Measurements from ENCODE around the gene ARID1B. TPM values are rescaled to one million over a fixed set of nuclear protein-coding genes. Genes with fewer than 3 reads are reported as not detected.
A peak's percentile ranks its signal among the peaks of the same experiment; 100 is the strongest.

Gene ARID1B
- polyA plus RNA-seq, 1 donor, result 48.5 TPM

- Histone ChIP-seq H3K27ac (ENCODE audit: low read length) (no peak overlapping the region), H3K9me3 (ENCODE audit: control insufficient read depth, low read depth, low read length) (no peaks in the 10 kb centered on the region), H3K4me1 (ENCODE audit: control insufficient read depth, insufficient read depth, low read length) (peaks cover 19% of the 10 kb centered on the region), H3K27me3 (ENCODE audit: control insufficient read depth, insufficient read depth, low read length) (no peaks in the 10 kb centered on the region), H3K4me3 (ENCODE audit: low read length) (no peak overlapping the region), H3K36me3 (ENCODE audit: control insufficient read depth, insufficient read depth, low read length) (peaks cover 5% of the 10 kb centered on the region)
- 100% methylated on average over 1 of the region's 1 CpG for WGBS (ENCODE audit: insufficient coverage, low lambda C conversion rate)
- no peak for DNase-seq
These were observed 327.6 kb downstream of the ARID1B start for GRCh38 chr6:157104803-157105202.

GRCh38 chr6:157106487-157106886, 329.3 kb downstream of the ARID1B start:
- Histone ChIP-seq H3K9me3 (ENCODE audit: control insufficient read depth, low read depth, low read length) (no peaks in the 10 kb centered on the region), H3K4me1 (ENCODE audit: control insufficient read depth, insufficient read depth, low read length) (peaks cover 33% of the 10 kb centered on the region), H3K36me3 (ENCODE audit: control insufficient read depth, insufficient read depth, low read length) (no peaks in the 10 kb centered on the region), H3K4me3 (ENCODE audit: low read length) (no peak overlapping the region), H3K27ac (ENCODE audit: low read length) (no peak overlapping the region), H3K27me3 (ENCODE audit: control insufficient read depth, insufficient read depth, low read length) (no peaks in the 10 kb centered on the region)
- no peak for DNase-seq
- 20% methylated on average over 1 of the region's 2 CpGs for WGBS (ENCODE audit: insufficient coverage, low lambda C conversion rate)

DNA sequence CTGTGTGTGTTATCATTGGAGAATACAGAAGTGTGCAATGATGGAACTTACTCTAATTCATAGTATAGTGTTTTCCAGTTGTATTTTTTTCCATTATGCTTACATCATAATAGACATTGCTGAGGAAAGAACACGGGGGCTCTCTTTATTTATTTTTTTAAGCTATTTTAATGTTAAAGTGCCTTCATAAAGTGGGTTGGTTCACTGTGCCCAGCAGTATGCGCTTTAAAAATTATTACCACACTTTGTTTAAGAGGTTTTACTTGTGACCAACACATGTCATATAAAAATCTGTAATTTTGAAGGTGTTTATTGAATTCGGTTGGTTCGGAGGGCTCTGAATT, 330.4 kb downstream of the ARID1B start:
- Histone ChIP-seq H3K36me3 (ENCODE audit: control insufficient read depth, insufficient read depth, low read length) (no peaks in the 10 kb centered on the region), H3K9me3 (ENCODE audit: control insufficient read depth, low read depth, low read length) (no peaks in the 10 kb centered on the region), H3K27ac (ENCODE audit: low read length) (peak overlapping the region; percentile 66), H3K27me3 (ENCODE audit: control insufficient read depth, insufficient read depth, low read length) (no peaks in the 10 kb centered on the region), H3K4me1 (ENCODE audit: control insufficient read depth, insufficient read depth, low read length) (peaks cover 36% of the 10 kb centered on the region), H3K4me3 (ENCODE audit: low read length) (no peak overlapping the region)
- WGBS (ENCODE audit: insufficient coverage, low lambda C conversion rate), result 100% methylated on average over 1 of the region's 4 CpGs
- DNase-seq, result no peak

DNA sequence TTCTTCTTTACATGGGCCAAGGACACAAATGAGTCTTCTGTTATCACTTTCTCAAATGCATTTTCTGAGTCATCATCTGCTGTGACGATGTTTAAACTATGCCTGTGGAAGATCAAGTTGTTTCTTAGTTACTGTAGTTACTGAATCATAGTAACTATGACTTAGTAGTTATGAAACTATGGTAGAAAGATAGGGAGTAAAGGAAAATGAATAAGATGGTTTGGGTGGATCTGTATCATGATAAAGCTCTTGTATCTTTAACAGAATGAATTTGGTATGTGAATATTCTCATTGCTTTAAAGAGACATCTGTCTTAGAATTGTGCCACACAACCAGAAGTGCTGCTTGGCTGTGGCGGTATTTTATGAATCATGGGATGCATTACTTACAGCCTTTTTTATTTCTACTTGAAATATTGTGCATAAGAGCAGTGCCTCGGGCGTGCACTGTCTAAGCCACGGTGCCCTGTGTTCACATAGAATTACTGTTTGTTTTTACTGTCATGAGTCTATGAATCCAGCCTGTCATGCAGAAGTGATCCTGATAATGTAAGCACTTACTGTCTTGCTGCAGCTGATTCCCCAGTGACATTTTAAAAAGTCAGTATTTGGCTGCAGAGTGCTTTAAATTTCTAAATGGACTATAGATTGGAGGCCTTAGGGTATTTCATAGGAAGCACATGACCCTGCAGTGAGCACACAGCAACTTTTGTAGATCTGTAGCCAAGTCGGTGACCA, 330.9 kb downstream of the ARID1B start:
- Histone ChIP-seq H3K27me3 (ENCODE audit: control insufficient read depth, insufficient read depth, low read length) (no peaks in the 10 kb centered on the region), H3K4me3 (ENCODE audit: low read length) (no peak overlapping the region), H3K4me1 (ENCODE audit: control insufficient read depth, insufficient read depth, low read length) (peaks cover 36% of the 10 kb centered on the region), H3K27ac (ENCODE audit: low read length) (peak overlapping the region; percentile 66), H3K36me3 (ENCODE audit: control insufficient read depth, insufficient read depth, low read length) (no peaks in the 10 kb centered on the region), H3K9me3 (ENCODE audit: control insufficient read depth, low read depth, low read length) (no peaks in the 10 kb centered on the region)
- no CpG with 5 or more reads among the region's 6 CpGs for WGBS (ENCODE audit: insufficient coverage, low lambda C conversion rate)
- DNase-seq, result peak; percentile 56 to 69

DNA sequence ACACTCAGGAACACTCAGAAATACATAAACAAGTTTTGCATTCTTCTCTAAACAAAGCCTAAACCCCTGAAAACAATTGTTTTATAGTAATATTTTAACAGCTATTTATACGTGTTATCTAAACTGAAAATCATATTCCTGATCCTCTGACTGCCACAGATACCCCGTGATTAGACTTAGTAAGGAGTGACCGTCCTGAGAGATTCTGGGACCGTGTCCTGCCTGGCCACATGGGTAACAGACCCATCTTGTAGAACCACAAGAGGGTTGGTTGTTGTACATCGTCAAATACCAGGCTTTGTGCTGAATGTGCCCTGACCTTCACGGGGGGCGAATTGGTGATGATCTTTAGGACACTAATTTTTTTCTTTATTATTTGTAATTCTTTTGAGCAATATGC, 331.7 kb downstream of the ARID1B start:
- Histone ChIP-seq H3K9me3 (ENCODE audit: control insufficient read depth, low read depth, low read length) (no peaks in the 10 kb centered on the region), H3K27me3 (ENCODE audit: control insufficient read depth, insufficient read depth, low read length) (no peaks in the 10 kb centered on the region), H3K4me3 (ENCODE audit: low read length) (no peak overlapping the region), H3K4me1 (ENCODE audit: control insufficient read depth, insufficient read depth, low read length) (peaks cover 36% of the 10 kb centered on the region), H3K36me3 (ENCODE audit: control insufficient read depth, insufficient read depth, low read length) (peaks cover 4% of the 10 kb centered on the region), H3K27ac (ENCODE audit: low read length) (peak overlapping the region; percentile 59)
- WGBS (ENCODE audit: insufficient coverage, low lambda C conversion rate), result no CpG with 5 or more reads among the region's 7 CpGs
- DNase-seq, result no peak

- Histone ChIP-seq H3K4me3 (ENCODE audit: low read length) (no peak overlapping the region), H3K27me3 (ENCODE audit: control insufficient read depth, insufficient read depth, low read length) (no peaks in the 10 kb centered on the region), H3K36me3 (ENCODE audit: control insufficient read depth, insufficient read depth, low read length) (peaks cover 8% of the 10 kb centered on the region), H3K9me3 (ENCODE audit: control insufficient read depth, low read depth, low read length) (no peaks in the 10 kb centered on the region), H3K27ac (ENCODE audit: low read length) (peak overlapping the region; percentile 71), H3K4me1 (ENCODE audit: control insufficient read depth, insufficient read depth, low read length) (peaks cover 36% of the 10 kb centered on the region)
- WGBS (ENCODE audit: insufficient coverage, low lambda C conversion rate), result 43% methylated on average over 1 of the region's 5 CpGs
- peak; percentile 90 to 93 for DNase-seq
These were observed 333.4 kb downstream of the ARID1B start for GRCh38 chr6:157110607-157111006.

GRCh38 chr6:157113389-157113788, 336.2 kb downstream of the ARID1B start:
- Histone ChIP-seq H3K9me3 (ENCODE audit: control insufficient read depth, low read depth, low read length) (no peaks in the 10 kb centered on the region), H3K4me3 (ENCODE audit: low read length) (no peak overlapping the region), H3K36me3 (ENCODE audit: control insufficient read depth, insufficient read depth, low read length) (peaks cover 8% of the 10 kb centered on the region), H3K27ac (ENCODE audit: low read length) (no peak overlapping the region), H3K27me3 (ENCODE audit: control insufficient read depth, insufficient read depth, low read length) (no peaks in the 10 kb centered on the region), H3K4me1 (ENCODE audit: control insufficient read depth, insufficient read depth, low read length) (peaks cover 30% of the 10 kb centered on the region)
- no peak for DNase-seq
- WGBS (ENCODE audit: insufficient coverage, low lambda C conversion rate), result no CpG with 5 or more reads among the region's 4 CpGs

DNA sequence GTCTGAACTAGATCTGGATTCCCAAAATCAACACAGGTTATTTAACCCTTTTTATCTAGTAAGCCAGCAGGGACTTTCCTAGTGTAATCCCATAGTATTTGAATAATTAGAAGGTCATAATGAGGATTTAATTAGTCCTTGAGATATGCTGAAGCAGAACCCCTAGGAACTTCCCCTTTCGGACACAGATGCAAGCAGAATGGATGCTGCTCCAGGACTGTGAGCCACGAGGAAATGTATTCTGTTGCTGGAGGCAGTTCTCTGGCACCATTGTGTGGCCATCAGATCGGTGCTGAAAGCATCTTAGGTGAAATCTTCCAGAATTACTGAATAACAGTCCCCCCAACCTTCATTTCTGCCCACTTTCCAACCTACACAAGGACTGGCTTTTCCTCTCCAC, 339.2 kb downstream of the ARID1B start:
- WGBS (ENCODE audit: insufficient coverage, low lambda C conversion rate), result no CpG with 5 or more reads among the region's 3 CpGs
- Histone ChIP-seq H3K4me3 (ENCODE audit: low read length) (no peak overlapping the region), H3K9me3 (ENCODE audit: control insufficient read depth, low read depth, low read length) (no peaks in the 10 kb centered on the region), H3K27me3 (ENCODE audit: control insufficient read depth, insufficient read depth, low read length) (no peaks in the 10 kb centered on the region), H3K36me3 (ENCODE audit: control insufficient read depth, insufficient read depth, low read length) (peaks cover 8% of the 10 kb centered on the region), H3K4me1 (ENCODE audit: control insufficient read depth, insufficient read depth, low read length) (peaks cover 24% of the 10 kb centered on the region), H3K27ac (ENCODE audit: low read length) (no peak overlapping the region)
- no peak for DNase-seq

DNA sequence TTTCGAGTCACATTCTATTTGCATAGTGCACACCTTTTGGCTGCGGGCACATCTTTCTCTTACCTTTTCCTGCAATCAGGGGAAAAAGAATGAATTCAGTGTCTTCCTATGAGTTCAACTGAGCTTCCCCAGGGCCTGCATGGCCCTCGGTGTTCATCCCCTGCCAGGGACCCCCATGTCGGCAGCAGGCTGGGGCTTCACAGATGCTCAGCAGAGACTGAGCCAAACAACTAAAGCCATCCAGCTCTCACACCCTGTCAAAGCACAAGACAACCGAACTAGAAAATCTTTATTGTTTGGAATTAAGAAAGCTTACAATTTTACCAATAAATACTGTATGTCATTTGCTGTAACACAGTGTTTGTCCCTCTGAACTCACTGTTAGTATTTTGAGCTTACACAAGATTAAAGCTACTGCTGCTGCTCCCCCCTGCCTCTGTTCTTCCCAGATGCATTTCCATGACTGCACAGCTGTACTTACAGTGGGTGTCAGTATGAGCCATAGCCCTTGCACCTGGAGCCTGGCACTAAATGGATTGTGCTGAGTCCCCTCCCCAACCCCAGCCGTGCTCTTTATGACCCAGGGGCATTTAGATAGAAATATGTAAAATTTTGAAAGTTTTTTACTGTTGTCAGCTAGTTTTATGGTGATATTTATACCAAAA, 340.4 kb downstream of the ARID1B start:
- no peak for DNase-seq
- WGBS (ENCODE audit: insufficient coverage, low lambda C conversion rate), result 67% methylated on average over 1 of the region's 6 CpGs
- Histone ChIP-seq H3K27me3 (ENCODE audit: control insufficient read depth, insufficient read depth, low read length) (no peaks in the 10 kb centered on the region), H3K9me3 (ENCODE audit: control insufficient read depth, low read depth, low read length) (no peaks in the 10 kb centered on the region), H3K27ac (ENCODE audit: low read length) (no peak overlapping the region), H3K4me3 (ENCODE audit: low read length) (no peak overlapping the region), H3K36me3 (ENCODE audit: control insufficient read depth, insufficient read depth, low read length) (peaks cover 8% of the 10 kb centered on the region), H3K4me1 (ENCODE audit: control insufficient read depth, insufficient read depth, low read length) (peaks cover 21% of the 10 kb centered on the region)

DNA sequence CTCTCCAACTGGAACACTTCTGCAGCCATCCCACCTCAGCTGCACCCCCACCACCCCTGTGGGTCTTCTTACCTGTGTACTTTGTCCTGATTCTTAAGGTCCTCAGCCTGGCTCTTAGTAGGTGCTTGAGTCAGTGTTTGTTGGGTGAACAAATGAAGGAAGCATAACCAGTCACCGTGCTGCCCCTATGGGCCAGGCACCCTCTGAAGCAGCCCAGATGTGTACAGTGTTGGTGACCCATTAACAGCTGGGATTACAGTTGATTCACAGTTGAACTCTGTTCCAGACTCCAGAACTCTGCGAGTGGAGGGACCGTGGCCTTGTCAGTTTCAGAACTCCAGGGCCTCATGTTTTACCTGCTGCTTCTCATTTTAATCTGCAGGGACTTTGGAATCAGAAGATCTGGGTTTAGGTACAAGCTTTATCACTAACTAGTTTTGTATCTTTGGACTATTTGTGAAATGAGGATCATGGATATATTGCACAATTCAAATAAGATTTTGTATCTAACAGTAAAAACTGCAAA, 342.4 kb downstream of the ARID1B start:
- Histone ChIP-seq H3K9me3 (ENCODE audit: control insufficient read depth, low read depth, low read length) (no peaks in the 10 kb centered on the region), H3K4me3 (ENCODE audit: low read length) (no peak overlapping the region), H3K4me1 (ENCODE audit: control insufficient read depth, insufficient read depth, low read length) (peaks cover 21% of the 10 kb centered on the region), H3K36me3 (ENCODE audit: control insufficient read depth, insufficient read depth, low read length) (peaks cover 4% of the 10 kb centered on the region), H3K27me3 (ENCODE audit: control insufficient read depth, insufficient read depth, low read length) (no peaks in the 10 kb centered on the region), H3K27ac (ENCODE audit: low read length) (peak overlapping the region; percentile 80)
- WGBS (ENCODE audit: insufficient coverage, low lambda C conversion rate), result no CpG with 5 or more reads among the region's 3 CpGs
- peak; percentile 86 to 90 for DNase-seq
